Measurements from ENCODE around the gene TDRD9. TPM values are rescaled to one million over a fixed set of nuclear protein-coding genes. Genes with fewer than 3 reads are reported as not detected.

Gene TDRD9, protein sequence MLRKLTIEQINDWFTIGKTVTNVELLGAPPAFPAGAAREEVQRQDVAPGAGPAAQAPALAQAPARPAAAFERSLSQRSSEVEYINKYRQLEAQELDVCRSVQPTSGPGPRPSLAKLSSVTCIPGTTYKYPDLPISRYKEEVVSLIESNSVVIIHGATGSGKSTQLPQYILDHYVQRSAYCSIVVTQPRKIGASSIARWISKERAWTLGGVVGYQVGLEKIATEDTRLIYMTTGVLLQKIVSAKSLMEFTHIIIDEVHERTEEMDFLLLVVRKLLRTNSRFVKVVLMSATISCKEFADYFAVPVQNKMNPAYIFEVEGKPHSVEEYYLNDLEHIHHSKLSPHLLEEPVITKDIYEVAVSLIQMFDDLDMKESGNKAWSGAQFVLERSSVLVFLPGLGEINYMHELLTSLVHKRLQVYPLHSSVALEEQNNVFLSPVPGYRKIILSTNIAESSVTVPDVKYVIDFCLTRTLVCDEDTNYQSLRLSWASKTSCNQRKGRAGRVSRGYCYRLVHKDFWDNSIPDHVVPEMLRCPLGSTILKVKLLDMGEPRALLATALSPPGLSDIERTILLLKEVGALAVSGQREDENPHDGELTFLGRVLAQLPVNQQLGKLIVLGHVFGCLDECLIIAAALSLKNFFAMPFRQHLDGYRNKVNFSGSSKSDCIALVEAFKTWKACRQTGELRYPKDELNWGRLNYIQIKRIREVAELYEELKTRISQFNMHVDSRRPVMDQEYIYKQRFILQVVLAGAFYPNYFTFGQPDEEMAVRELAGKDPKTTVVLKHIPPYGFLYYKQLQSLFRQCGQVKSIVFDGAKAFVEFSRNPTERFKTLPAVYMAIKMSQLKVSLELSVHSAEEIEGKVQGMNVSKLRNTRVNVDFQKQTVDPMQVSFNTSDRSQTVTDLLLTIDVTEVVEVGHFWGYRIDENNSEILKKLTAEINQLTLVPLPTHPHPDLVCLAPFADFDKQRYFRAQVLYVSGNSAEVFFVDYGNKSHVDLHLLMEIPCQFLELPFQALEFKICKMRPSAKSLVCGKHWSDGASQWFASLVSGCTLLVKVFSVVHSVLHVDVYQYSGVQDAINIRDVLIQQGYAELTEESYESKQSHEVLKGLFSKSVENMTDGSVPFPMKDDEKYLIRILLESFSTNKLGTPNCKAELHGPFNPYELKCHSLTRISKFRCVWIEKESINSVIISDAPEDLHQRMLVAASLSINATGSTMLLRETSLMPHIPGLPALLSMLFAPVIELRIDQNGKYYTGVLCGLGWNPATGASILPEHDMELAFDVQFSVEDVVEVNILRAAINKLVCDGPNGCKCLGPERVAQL (N-terminal part only)
- total RNA-seq, result 1 to 10 TPM in 1 of 5 donors, under 1 TPM in 4; 0.43 to 1.3 (median 0.56) TPM
- total RNA-seq (2013), result 0.15 TPM
- total RNA-seq, result 0.44 to 4.3 (median 1.2) reads per million in 29 experiments

DNA sequence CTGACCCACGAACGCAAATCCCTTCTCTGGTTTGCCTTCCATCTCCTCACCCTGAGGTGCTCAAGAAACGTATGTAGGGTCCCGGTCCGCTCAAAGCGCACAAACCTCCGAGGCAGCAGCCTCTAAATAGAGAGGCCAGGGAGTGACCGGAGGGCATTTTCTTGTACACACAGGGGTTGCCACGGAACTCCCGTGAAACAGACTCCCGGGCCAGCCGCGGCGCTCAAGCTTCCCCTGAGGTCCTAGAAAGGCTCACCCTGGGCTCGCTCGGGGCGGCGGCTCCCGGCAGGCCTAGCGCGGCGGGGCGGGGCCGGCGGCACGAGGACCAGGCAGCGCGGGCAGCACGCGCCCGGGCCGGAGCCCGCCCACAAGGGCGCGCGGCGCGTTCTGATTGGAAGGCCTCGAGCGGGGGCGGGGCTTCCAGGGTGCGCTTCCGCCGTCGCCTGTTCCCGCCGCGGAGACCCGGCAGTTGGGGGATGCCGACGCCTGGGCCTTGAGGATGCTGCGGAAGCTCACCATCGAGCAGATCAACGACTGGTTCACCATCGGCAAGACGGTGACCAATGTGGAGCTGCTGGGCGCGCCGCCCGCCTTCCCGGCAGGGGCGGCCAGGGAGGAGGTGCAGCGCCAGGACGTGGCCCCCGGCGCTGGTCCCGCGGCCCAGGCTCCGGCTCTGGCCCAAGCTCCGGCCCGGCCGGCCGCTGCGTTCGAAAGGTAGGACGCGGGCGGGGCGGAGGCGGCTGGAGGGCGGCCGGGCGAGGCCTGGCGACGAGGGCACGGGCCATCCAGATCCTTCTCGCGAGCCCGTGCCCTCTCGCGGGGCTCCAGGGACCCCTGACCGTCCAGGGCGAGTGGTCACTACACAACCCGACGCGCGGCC is at the start of gene TDRD9:
Gene TDRD9 (plus strand): TSS at position 446 of the 880 bp plus-strand sequence. CDS start 54 bp downstream, at position 500.
- H3K9me3 Mint-ChIP-seq, result no peaks in the 10 kb centered on the region
- Histone ChIP-seq H3K9me3 (no peaks in the 10 kb centered on the region), H3K27ac (ENCODE audit: low read length) (no peak within 1 kb of the TSS), H3K4me1 (ENCODE audit: control insufficient read depth in 1 of 2, extremely low read depth in 1 of 2, insufficient read depth in 2 of 2, low read length in 2 of 2) (no peaks in the 10 kb centered on the region), H3K36me3 (ENCODE audit: control insufficient read depth in 2 of 2, extremely low read depth in 1 of 2, insufficient read depth in 1 of 2, low read length in 1 of 2) (no peaks in the 10 kb centered on the region), H3K27me3 (replicated peaks in 1 of 2; ENCODE audit: control insufficient read depth in 2 of 2, extremely low read depth in 1 of 2, insufficient read depth in 2 of 2, low read length in 1 of 2) (peaks cover 0 to 8% of the 10 kb centered on the region in 2 experiments), H3K4me3 (ENCODE audit: control insufficient read depth in 1 of 2, extremely low read depth in 1 of 2, low read length in 1 of 2) (no peak within 1 kb of the TSS)
- DNase-seq, result no peak
- H3K27ac Mint-ChIP-seq, result no peak within 1 kb of the TSS
- no peaks in the 10 kb centered on the region for H3K4me1 Mint-ChIP-seq
- no peaks in the 10 kb centered on the region for H3K36me3 Mint-ChIP-seq
- H3K27me3 Mint-ChIP-seq, result peaks cover 5 to 14% of the 10 kb centered on the region in 2 donors
- ATAC-seq (replicated peaks in 1 of 4), result no peak
- POLR2A ChIA-PET, result interaction anchor here in 1 of 2 donors (0.6 kb wide), 1 partner anchor 9 kb away, joined by 3 read pairs; no protein-coding TSS in a partner anchor
- 87% methylated on average over 70 of the region's 97 CpGs for whole genome bisulfite sequencing (ENCODE audit: insufficient coverage)
- H3K4me3 Mint-ChIP-seq, result no peak within 1 kb of the TSS
- CTCF ChIA-PET, result interaction anchor here in 1 of 2 donors (0.6 kb wide), 1 partner anchor 723 kb away, joined by 4 read pairs; no protein-coding TSS in a partner anchor

DNA sequence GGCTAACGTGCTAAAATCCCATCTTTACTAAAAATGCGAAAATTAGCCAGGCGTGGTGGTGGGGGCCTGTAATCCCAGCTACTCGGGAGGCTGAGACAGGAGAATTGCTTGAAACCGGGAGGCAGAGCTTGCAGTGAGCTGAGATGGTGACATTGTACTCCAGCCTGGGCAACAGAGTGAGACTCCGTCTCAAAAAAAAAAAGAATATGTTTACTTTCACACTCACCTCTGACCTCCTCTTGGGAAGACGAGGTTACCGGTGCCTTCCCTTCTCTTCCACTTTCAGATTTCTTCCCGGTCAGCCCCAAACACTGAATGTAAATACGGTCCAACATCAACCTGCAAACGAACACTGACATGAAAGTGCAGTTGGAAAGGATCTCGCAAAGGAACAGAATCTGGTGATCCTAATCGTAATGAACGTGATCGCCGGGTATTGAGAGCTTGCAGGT is 49.1 kb upstream of the TDRD9 start:
- Histone ChIP-seq H3K36me3 (ENCODE audit: control insufficient read depth in 2 of 2, extremely low read depth in 1 of 2, insufficient read depth in 1 of 2, low read length in 1 of 2) (no peaks in the 10 kb centered on the region), H3K27me3 (replicated peaks in 1 of 2; ENCODE audit: control insufficient read depth in 2 of 2, extremely low read depth in 1 of 2, insufficient read depth in 2 of 2, low read length in 1 of 2) (peaks cover 0 to 33% of the 10 kb centered on the region in 2 experiments), H3K4me3 (ENCODE audit: control insufficient read depth in 1 of 2, extremely low read depth in 1 of 2, low read length in 1 of 2) (no peak overlapping the region), H3K9me3 (no peaks in the 10 kb centered on the region), H3K4me1 (ENCODE audit: control insufficient read depth in 1 of 2, extremely low read depth in 1 of 2, insufficient read depth in 2 of 2, low read length in 2 of 2) (peaks cover 0 to 18% of the 10 kb centered on the region in 2 experiments), H3K27ac (ENCODE audit: low read length) (no peak overlapping the region)
- Mint-ChIP-seq H3K4me1 (peaks cover 19 to 29% (median 25%) of the 10 kb centered on the region in 3 donors), H3K27me3 (no peaks in the 10 kb centered on the region), H3K4me3 (peak overlapping the region; percentile 64 to 74 (median 64)), H3K9me3 (peaks cover 0 to 6% (median 0%) of the 10 kb centered on the region in 3 donors), H3K27ac (no peak overlapping the region), H3K36me3 (no peaks in the 10 kb centered on the region)
- WGBS (ENCODE audit: insufficient coverage), result 96% methylated on average over 12 of the region's 16 CpGs
- DNase-seq (no peak), ATAC-seq (replicated peaks in 1 of 4) (no peak)
- CTCF ChIA-PET, result no interaction called here
- POLR2A ChIA-PET, result no interaction called here

DNA sequence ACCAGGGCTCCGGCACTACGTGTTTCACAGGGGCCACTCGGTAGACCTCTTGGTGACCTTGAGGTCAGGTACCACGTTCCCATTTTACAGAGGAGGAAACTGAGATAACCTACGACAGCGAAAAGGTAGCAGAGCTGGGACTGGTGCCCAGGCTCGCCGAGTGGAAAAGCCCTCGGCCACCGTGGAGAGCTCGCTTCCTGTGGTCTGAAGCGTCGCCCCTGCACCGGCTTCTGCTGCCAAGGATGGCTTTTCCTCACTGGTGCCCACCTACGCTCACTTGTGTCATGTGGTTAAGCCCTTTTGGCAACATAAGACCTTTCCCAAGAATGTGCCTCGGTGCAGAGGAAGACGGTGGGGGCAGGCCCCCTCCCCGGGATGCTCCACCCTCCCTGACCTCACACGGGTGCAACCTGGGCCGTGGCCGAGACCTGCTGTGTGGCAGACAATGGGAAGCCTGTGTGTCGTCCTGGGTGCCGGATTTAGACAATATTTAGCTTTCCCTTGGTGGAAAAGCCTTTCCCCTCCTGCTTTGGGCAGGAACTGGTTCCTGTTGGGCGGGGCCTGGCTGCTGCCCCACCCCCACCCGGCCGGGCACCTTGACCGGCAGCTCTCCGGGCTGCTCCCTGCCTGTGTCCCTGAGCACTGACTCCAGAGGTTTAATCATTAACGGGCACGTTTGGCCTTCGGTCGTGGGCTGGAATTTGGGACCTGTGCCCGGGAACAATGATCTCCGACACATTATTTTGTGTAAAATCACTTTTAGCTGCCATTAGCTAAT is 48.5 kb upstream of the TDRD9 start:
- peak overlapping the region; percentile 64 to 74 (median 64) for H3K4me3 Mint-ChIP-seq
- H3K9me3 ChIP-seq, result no peaks in the 10 kb centered on the region
- POLR2A ChIA-PET, result interaction anchor here in 1 of 2 donors (0.6 kb wide), 1 partner anchor 88 kb away, joined by 3 read pairs; no protein-coding TSS in a partner anchor
- H3K4me3 ChIP-seq (ENCODE audit: control insufficient read depth in 1 of 2, extremely low read depth in 1 of 2, low read length in 1 of 2), result peak overlapping the region; percentile 22 to 49
- WGBS (ENCODE audit: insufficient coverage), result 31% methylated on average over 25 of the region's 34 CpGs
- ATAC-seq (replicated peaks in 1 of 4), result peak in 3 of 4 experiments; percentile 26 to 59 (median 50)
- H3K27ac ChIP-seq (ENCODE audit: low read length), result no peak overlapping the region
- CTCF ChIA-PET, result interaction anchor here in 1 of 2 donors (1.5 kb wide), 1 partner anchor 21 kb away, joined by 6 read pairs; no protein-coding TSS in a partner anchor
- H3K4me1 Mint-ChIP-seq, result peaks cover 18 to 25% (median 20%) of the 10 kb centered on the region in 3 donors
- no peak overlapping the region for H3K27ac Mint-ChIP-seq
- no peaks in the 10 kb centered on the region for H3K27me3 Mint-ChIP-seq
- no peak for DNase-seq
- peaks cover 0 to 33% of the 10 kb centered on the region in 2 experiments for H3K27me3 ChIP-seq (replicated peaks in 1 of 2; ENCODE audit: control insufficient read depth in 2 of 2, extremely low read depth in 1 of 2, insufficient read depth in 2 of 2, low read length in 1 of 2)
- H3K4me1 ChIP-seq (ENCODE audit: control insufficient read depth in 1 of 2, extremely low read depth in 1 of 2, insufficient read depth in 2 of 2, low read length in 2 of 2), result peaks cover 0 to 18% of the 10 kb centered on the region in 2 experiments
- H3K36me3 ChIP-seq (ENCODE audit: control insufficient read depth in 2 of 2, extremely low read depth in 1 of 2, insufficient read depth in 1 of 2, low read length in 1 of 2), result no peaks in the 10 kb centered on the region
- peaks cover 0 to 5% (median 0%) of the 10 kb centered on the region in 3 donors for H3K9me3 Mint-ChIP-seq
- no peaks in the 10 kb centered on the region for H3K36me3 Mint-ChIP-seq

DNA sequence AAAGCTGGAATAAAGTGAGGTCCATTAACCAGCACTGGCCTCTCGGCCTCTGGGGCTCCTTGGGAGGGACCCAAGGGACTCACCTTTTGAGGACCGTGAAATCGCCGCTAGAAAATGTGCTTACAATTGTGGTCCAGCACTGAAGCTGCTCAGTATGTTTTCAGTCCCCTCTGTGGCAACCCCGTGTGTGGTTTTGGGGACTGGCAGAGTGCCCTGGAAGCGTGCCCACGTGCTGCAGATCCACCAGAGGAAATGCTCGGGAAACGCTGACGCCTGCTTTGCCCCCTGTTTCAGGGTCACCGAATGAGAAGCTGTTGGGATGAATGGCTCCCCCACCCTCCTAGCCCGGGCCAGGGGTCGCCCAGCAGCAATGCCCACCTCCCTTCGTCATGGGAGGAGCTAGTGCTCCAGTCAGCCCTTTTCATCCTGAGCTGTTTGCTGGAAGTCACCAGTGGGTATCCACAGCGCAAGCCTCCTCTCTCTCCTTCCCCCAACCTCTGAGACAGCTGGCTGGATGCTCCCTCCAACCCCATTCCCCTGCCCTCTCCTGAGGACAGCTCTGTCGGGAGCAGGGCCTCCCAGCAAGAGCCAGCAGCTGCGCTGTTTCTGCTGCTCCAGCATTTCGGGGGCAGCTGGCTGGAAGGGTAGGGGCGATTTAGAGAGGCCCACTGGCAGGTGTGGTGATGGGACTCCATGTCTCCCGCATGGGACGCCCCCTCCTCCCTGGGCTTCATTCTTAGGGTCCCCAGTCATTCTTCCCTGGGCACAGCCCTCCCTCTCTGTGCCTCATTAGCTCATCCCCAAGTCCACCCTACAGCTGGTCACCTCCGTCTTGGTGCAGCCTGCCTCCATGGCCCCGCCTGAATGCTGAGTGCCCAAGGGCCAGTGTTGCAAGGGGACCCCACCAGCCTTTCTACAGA is 47.6 kb upstream of the TDRD9 start:
- POLR2A ChIA-PET, result interaction anchor here in 1 of 2 donors (0.6 kb wide), 2 partner anchors 39 to 89 kb away, joined by 3 to 4 read pairs; no protein-coding TSS in a partner anchor
- Mint-ChIP-seq H3K4me1 (peaks cover 12 to 20% (median 19%) of the 10 kb centered on the region in 3 donors), H3K27ac (no peak overlapping the region), H3K4me3 (peak overlapping the region; percentile 64 to 74 (median 64)), H3K27me3 (no peaks in the 10 kb centered on the region), H3K9me3 (no peaks in the 10 kb centered on the region), H3K36me3 (no peaks in the 10 kb centered on the region)
- H3K27ac ChIP-seq (ENCODE audit: low read length), result no peak overlapping the region
- peak overlapping the region; percentile 22 to 49 for H3K4me3 ChIP-seq (ENCODE audit: control insufficient read depth in 1 of 2, extremely low read depth in 1 of 2, low read length in 1 of 2)
- WGBS (ENCODE audit: insufficient coverage), result 20% methylated on average over 15 of the region's 23 CpGs
- H3K9me3 ChIP-seq, result no peaks in the 10 kb centered on the region
- ATAC-seq (replicated peaks in 1 of 4) (peak; percentile 66 to 88 (median 82)), DNase-seq (peak in 34 of 35 experiments; percentile 14 to 60 (median 37))
- peaks cover 0 to 35% of the 10 kb centered on the region in 2 experiments for H3K27me3 ChIP-seq (replicated peaks in 1 of 2; ENCODE audit: control insufficient read depth in 2 of 2, extremely low read depth in 1 of 2, insufficient read depth in 2 of 2, low read length in 1 of 2)
- no peaks in the 10 kb centered on the region for H3K36me3 ChIP-seq (ENCODE audit: control insufficient read depth in 2 of 2, extremely low read depth in 1 of 2, insufficient read depth in 1 of 2, low read length in 1 of 2)
- peaks cover 0 to 18% of the 10 kb centered on the region in 2 experiments for H3K4me1 ChIP-seq (ENCODE audit: control insufficient read depth in 1 of 2, extremely low read depth in 1 of 2, insufficient read depth in 2 of 2, low read length in 2 of 2)
- CTCF ChIA-PET, result interaction anchor here (0.6 to 1.5 kb wide), 3 partner anchors 13 to 72 kb away, joined by 3 to 6 read pairs (median 3); no protein-coding TSS in a partner anchor

Measured in T-cell (primary cell).